ENCODE results near the gene CCBE1.

DNA sequence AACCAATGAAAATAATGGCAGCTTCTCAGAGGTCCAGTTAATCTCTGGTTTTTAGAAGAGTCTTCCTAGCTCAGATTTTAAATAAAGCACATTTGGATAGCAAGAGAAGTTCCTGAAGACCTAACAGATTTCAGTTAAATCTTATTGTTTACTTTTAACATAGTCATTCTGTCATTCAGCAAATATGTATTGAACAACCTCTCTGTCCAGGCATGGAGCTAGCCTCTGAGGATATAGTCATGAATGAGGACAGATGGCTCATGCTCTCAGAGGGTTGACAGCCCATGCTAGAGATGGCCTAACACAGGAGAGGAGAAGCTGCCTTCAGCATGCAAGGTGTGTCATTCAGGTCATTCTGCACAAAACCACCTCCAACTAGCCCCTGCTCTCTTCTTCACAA is 6.2 kb downstream of the CCBE1 start:
- TF ChIP-seq CEBPB (IDR thresholded peaks at IDR 0.05) (no peak), EP300 (IDR thresholded peaks at IDR 0.05; ENCODE audit: borderline replicate concordance) (no peak), RAD21 (IDR thresholded peaks at IDR 0.05; ENCODE audit: low read depth) (no peak), TCF12 (IDR thresholded peaks at IDR 0.05; ENCODE audit: low read depth) (no peak), CREB1 (IDR thresholded peaks at IDR 0.05; ENCODE audit: low read depth) (no peak), YY1 (IDR thresholded peaks at IDR 0.05; ENCODE audit: low read depth) (no peak), TEAD4 (IDR thresholded peaks at IDR 0.05) (no peak), ZBTB7A (IDR thresholded peaks at IDR 0.05; ENCODE audit: low read depth) (no peak), TAF1 (IDR thresholded peaks at IDR 0.05; ENCODE audit: low read depth) (no peak), FOXM1 (IDR thresholded peaks at IDR 0.05; ENCODE audit: borderline replicate concordance, low read depth) (no peak), EGR1 (IDR thresholded peaks at IDR 0.05) (no peak)
- TF ChIP-seq, protein P1, sequence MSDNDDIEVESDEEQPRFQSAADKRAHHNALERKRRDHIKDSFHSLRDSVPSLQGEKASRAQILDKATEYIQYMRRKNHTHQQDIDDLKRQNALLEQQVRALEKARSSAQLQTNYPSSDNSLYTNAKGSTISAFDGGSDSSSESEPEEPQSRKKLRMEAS (IDR thresholded peaks at IDR 0.05) = no peak
- TF ChIP-seq, protein P2, sequence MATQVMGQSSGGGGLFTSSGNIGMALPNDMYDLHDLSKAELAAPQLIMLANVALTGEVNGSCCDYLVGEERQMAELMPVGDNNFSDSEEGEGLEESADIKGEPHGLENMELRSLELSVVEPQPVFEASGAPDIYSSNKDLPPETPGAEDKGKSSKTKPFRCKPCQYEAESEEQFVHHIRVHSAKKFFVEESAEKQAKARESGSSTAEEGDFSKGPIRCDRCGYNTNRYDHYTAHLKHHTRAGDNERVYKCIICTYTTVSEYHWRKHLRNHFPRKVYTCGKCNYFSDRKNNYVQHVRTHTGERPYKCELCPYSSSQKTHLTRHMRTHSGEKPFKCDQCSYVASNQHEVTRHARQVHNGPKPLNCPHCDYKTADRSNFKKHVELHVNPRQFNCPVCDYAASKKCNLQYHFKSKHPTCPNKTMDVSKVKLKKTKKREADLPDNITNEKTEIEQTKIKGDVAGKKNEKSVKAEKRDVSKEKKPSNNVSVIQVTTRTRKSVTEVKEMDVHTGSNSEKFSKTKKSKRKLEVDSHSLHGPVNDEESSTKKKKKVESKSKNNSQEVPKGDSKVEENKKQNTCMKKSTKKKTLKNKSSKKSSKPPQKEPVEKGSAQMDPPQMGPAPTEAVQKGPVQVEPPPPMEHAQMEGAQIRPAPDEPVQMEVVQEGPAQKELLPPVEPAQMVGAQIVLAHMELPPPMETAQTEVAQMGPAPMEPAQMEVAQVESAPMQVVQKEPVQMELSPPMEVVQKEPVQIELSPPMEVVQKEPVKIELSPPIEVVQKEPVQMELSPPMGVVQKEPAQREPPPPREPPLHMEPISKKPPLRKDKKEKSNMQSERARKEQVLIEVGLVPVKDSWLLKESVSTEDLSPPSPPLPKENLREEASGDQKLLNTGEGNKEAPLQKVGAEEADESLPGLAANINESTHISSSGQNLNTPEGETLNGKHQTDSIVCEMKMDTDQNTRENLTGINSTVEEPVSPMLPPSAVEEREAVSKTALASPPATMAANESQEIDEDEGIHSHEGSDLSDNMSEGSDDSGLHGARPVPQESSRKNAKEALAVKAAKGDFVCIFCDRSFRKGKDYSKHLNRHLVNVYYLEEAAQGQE (IDR thresholded peaks at IDR 0.05; ENCODE audit: low read depth) = no peak
- TF ChIP-seq, protein P3, sequence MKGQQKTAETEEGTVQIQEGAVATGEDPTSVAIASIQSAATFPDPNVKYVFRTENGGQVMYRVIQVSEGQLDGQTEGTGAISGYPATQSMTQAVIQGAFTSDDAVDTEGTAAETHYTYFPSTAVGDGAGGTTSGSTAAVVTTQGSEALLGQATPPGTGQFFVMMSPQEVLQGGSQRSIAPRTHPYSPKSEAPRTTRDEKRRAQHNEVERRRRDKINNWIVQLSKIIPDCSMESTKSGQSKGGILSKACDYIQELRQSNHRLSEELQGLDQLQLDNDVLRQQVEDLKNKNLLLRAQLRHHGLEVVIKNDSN (IDR thresholded peaks at IDR 0.05) = no peak

Measured in Ishikawa (cell line).